Mesenchymal stem cell (in vitro differentiated cells and primary cell): Measurements from ENCODE around the gene LAMC3.
A peak's percentile ranks its signal among the peaks of the same experiment; 100 is the strongest.

ENCODE experiments used
- DNase-seq: peaks from one replicate; pipeline ENCODE4 v3.0.0-alpha.2; 2013
- H2AFZ ChIP-seq: one replicate; pipeline ENCODE4 v1.6.1; 2013; ENCODE audit warnings: low read depth, mild to moderate bottlenecking, control low read depth, inconsistent platforms, low read length, moderate library complexity
- H2AK5ac ChIP-seq: 2 replicates; pipeline ENCODE4 v1.6.1; 2013; ENCODE audit warnings: low read length, moderate library complexity, mild to moderate bottlenecking, inconsistent platforms; ENCODE audit not compliant: severe bottlenecking
- H2BK120ac ChIP-seq: one replicate; pipeline ENCODE4 v1.6.1; 2013; ENCODE audit warnings: low read depth, mild to moderate bottlenecking, inconsistent platforms, low read length, moderate library complexity
- H2BK12ac ChIP-seq, 2 experiments: one replicate each; pipeline ENCODE4 v1.6.1; 2013; ENCODE audit warnings: inconsistent platforms in 2 of 2, low read length in 2 of 2, mild to moderate bottlenecking in 2 of 2, moderate library complexity in 2 of 2, control low read depth in 1 of 2
- H2BK15ac ChIP-seq: one replicate; pipeline ENCODE4 v1.6.1; 2013; ENCODE audit warnings: mild to moderate bottlenecking, low read depth, inconsistent platforms; ENCODE audit not compliant: poor library complexity, severe bottlenecking
- H2BK5ac ChIP-seq: 2 replicates; pipeline ENCODE4 v1.6.1; 2013; ENCODE audit warnings: low read depth, mild to moderate bottlenecking, low read length, control low read depth, inconsistent platforms; ENCODE audit not compliant: poor library complexity, severe bottlenecking
- H3K14ac ChIP-seq, 2 experiments: one replicate each; pipeline ENCODE4 v1.6.1; 2013; ENCODE audit warnings: inconsistent platforms in 2 of 2, low read length in 2 of 2, control low read depth in 1 of 2, mild to moderate bottlenecking in 1 of 2, moderate library complexity in 1 of 2
- H3K18ac ChIP-seq, 2 experiments: one replicate each; pipeline ENCODE4 v1.6.1; 2013; ENCODE audit warnings: inconsistent platforms in 2 of 2, low read length in 2 of 2, control low read depth in 1 of 2, low read depth in 1 of 2, mild to moderate bottlenecking in 1 of 2
- H3K23ac ChIP-seq, 2 experiments: one replicate each; pipeline ENCODE4 v1.6.1; 2013; ENCODE audit warnings: inconsistent platforms in 2 of 2, low read length in 2 of 2, mild to moderate bottlenecking in 2 of 2, moderate library complexity in 2 of 2, control low read depth in 1 of 2
- H3K27ac ChIP-seq: 2 replicates; pipeline ENCODE4 v1.5.1; 2013; ENCODE audit warnings: mild to moderate bottlenecking, moderate library complexity, low read length, control low read depth, inconsistent platforms; ENCODE audit not compliant: poor library complexity, severe bottlenecking
- H3K27me3 ChIP-seq, 2 experiments: 2 replicates each; pipeline versions ENCODE4 v1.6.1 to v1.7.0; 2013; ENCODE audit warnings: low read length in 2 of 2, mild to moderate bottlenecking in 2 of 2, moderate library complexity in 2 of 2, control low read depth in 1 of 2, inconsistent platforms in 1 of 2; ENCODE audit not compliant: control insufficient read depth in 1 of 2, insufficient read depth in 1 of 2
- H3K36me3 ChIP-seq, 2 experiments: 2 replicates each; pipeline versions ENCODE4 v1.6.1 to v1.7.0; 2013; ENCODE audit warnings: low read length in 2 of 2, control low read depth in 1 of 2, inconsistent platforms in 1 of 2, low read depth in 1 of 2, mild to moderate bottlenecking in 1 of 2; ENCODE audit not compliant: insufficient read depth in 2 of 2, control insufficient read depth in 1 of 2
- H3K4ac ChIP-seq, 2 experiments: one replicate each; pipeline ENCODE4 v1.6.1; 2013; ENCODE audit warnings: inconsistent platforms in 2 of 2, low read length in 2 of 2, mild to moderate bottlenecking in 2 of 2, moderate library complexity in 2 of 2, control low read depth in 1 of 2, low read depth in 1 of 2
- H3K4me1 ChIP-seq: 2 replicates; pipeline ENCODE4 v1.6.1; 2013; ENCODE audit warnings: low read depth, low read length, control low read depth; ENCODE audit not compliant: control insufficient read depth, insufficient read depth
- H3K4me2 ChIP-seq: 2 replicates; pipeline ENCODE4 v1.6.1; 2013; ENCODE audit warnings: low read length, mild to moderate bottlenecking, inconsistent platforms; ENCODE audit not compliant: poor library complexity, severe bottlenecking
- H3K4me3 ChIP-seq, 2 experiments: 2 replicates each; pipeline versions ENCODE4 v1.5.1 to v1.7.0; 2013; ENCODE audit warnings: low read length in 2 of 2, mild to moderate bottlenecking in 2 of 2, control low read depth in 1 of 2, low read depth in 1 of 2; ENCODE audit not compliant: insufficient read depth in 1 of 2
- H3K79me1 ChIP-seq: replicated peaks from 2 replicates; pipeline ENCODE4 v1.6.1; 2013; ENCODE audit warnings: mild to moderate bottlenecking, control low read depth, low read length, inconsistent platforms; ENCODE audit not compliant: poor library complexity, severe bottlenecking
- H3K9ac ChIP-seq: 2 replicates; pipeline ENCODE4 v1.7.0; 2013; ENCODE audit warnings: mild to moderate bottlenecking, low read length, moderate library complexity
- H3K9me3 ChIP-seq: 2 replicates; pipeline ENCODE4 v1.7.0; 2013; ENCODE audit warnings: mild to moderate bottlenecking, low read length; ENCODE audit not compliant: control insufficient read depth
- H4K8ac ChIP-seq: one replicate; pipeline ENCODE4 v1.6.1; 2013; ENCODE audit warnings: inconsistent platforms, mild to moderate bottlenecking, low read length, moderate library complexity
- H4K91ac ChIP-seq: one replicate; pipeline ENCODE4 v1.6.1; 2013; ENCODE audit warnings: mild to moderate bottlenecking, low read length, inconsistent platforms
- WGBS: methylation state at CpG from one replicate; pipeline ENCODE4 v1.1.7; 2013; ENCODE audit warnings: mixed read lengths; 5-methylcytosine and 5-hydroxymethylcytosine counted together

LAMC3 gene

GRCh38 chr9:131097126-131097947 is 88.4 kb downstream of the LAMC3 start:
- peaks cover 0 to 3% of the 10 kb centered on the region in 2 experiments for H3K36me3 ChIP-seq
- H3K14ac ChIP-seq: no peak overlapping the region
- peak overlapping the region; percentile 95 for H3K4me2 ChIP-seq
- whole genome bisulfite sequencing: 34% methylated on average over 16 of the region's 19 CpGs
- peaks cover 54% of the 10 kb centered on the region for H3K4me1 ChIP-seq
- H2AK5ac ChIP-seq: no peak overlapping the region
- H3K27ac ChIP-seq: no peak overlapping the region
- H4K91ac ChIP-seq: no peak overlapping the region
- H3K23ac ChIP-seq: no peak overlapping the region
- no peaks in the 10 kb centered on the region for H3K79me1 ChIP-seq
- no peak overlapping the region for H2BK12ac ChIP-seq
- no peak overlapping the region for H3K18ac ChIP-seq
- H2BK120ac ChIP-seq: no peak overlapping the region
- H2BK15ac ChIP-seq: peak overlapping the region; percentile 52
- peaks cover 16 to 48% of the 10 kb centered on the region in 2 experiments for H3K27me3 ChIP-seq
- DNase-seq: no peak
- no peak overlapping the region for H3K4ac ChIP-seq
- H3K9ac ChIP-seq: no peak overlapping the region
- no peak overlapping the region for H4K8ac ChIP-seq
- no peaks in the 10 kb centered on the region for H3K9me3 ChIP-seq
- no peak overlapping the region for H2AFZ ChIP-seq
- no peak overlapping the region for H2BK5ac ChIP-seq
- peak overlapping the region; percentile 63 to 68 for H3K4me3 ChIP-seq

GRCh38 chr9:131097948-131098278 is 88.9 kb downstream of the LAMC3 start:
- Histone ChIP-seq H3K4ac (no peak overlapping the region), H2BK5ac (no peak overlapping the region), H3K4me1 (peaks cover 60% of the 10 kb centered on the region), H2BK120ac (no peak overlapping the region), H4K8ac (no peak overlapping the region), H3K9ac (no peak overlapping the region), H3K23ac (no peak overlapping the region), H3K27ac (no peak overlapping the region), H3K4me2 (no peak overlapping the region), H2AFZ (no peak overlapping the region), H3K79me1 (no peaks in the 10 kb centered on the region), H3K14ac (no peak overlapping the region), H3K27me3 (peaks cover 16 to 50% of the 10 kb centered on the region in 2 experiments), H3K18ac (no peak overlapping the region), H3K4me3 (no peak overlapping the region), H3K9me3 (no peaks in the 10 kb centered on the region), H3K36me3 (peaks cover 0 to 3% of the 10 kb centered on the region in 2 experiments), H2BK12ac (no peak overlapping the region), H4K91ac (no peak overlapping the region), H2BK15ac (no peak overlapping the region), H2AK5ac (peak overlapping the region; percentile 1)
- no peak for DNase-seq
- WGBS: 87% methylated on average over 8 of the region's 8 CpGs

GRCh38 chr9:131098391-131099101 is 89.6 kb downstream of the LAMC3 start:
- 83% methylated on average over 13 of the region's 13 CpGs for WGBS
- no peak for DNase-seq
- H2BK120ac ChIP-seq: no peak overlapping the region

GRCh38 chr9:131099102-131099606 is 90.2 kb downstream of the LAMC3 start:
- no peak for DNase-seq
- 80% methylated on average over 8 of the region's 8 CpGs for WGBS
- Histone ChIP-seq H3K4me2 (no peak overlapping the region), H3K27ac (no peak overlapping the region), H3K23ac (no peak overlapping the region), H3K79me1 (no peaks in the 10 kb centered on the region), H2BK5ac (peak overlapping the region; percentile 20), H2BK15ac (no peak overlapping the region), H2BK120ac (no peak overlapping the region), H3K36me3 (peaks cover 0 to 9% of the 10 kb centered on the region in 2 experiments), H3K27me3 (peaks cover 14 to 51% of the 10 kb centered on the region in 2 experiments), H3K4me1 (peaks cover 63% of the 10 kb centered on the region), H3K4me3 (no peak overlapping the region), H4K91ac (no peak overlapping the region), H2BK12ac (no peak overlapping the region), H3K14ac (no peak overlapping the region), H4K8ac (no peak overlapping the region), H3K9ac (no peak overlapping the region), H3K4ac (no peak overlapping the region), H2AK5ac (peak overlapping the region; percentile 65), H2AFZ (no peak overlapping the region), H3K9me3 (no peaks in the 10 kb centered on the region), H3K18ac (no peak overlapping the region)

More at GRCh38 chr9:131098391-131099101, 89.6 kb downstream of the LAMC3 start:
- Histone ChIP-seq H4K91ac (no peak overlapping the region), H3K23ac (no peak overlapping the region), H3K18ac (no peak overlapping the region), H2BK5ac (no peak overlapping the region), H2AK5ac (peak overlapping the region; percentile 34), H3K36me3 (peaks cover 0 to 5% of the 10 kb centered on the region in 2 experiments), H3K27me3 (peaks cover 16 to 50% of the 10 kb centered on the region in 2 experiments), H3K4ac (no peak overlapping the region), H4K8ac (no peak overlapping the region), H3K9ac (no peak overlapping the region), H3K4me2 (no peak overlapping the region), H3K9me3 (no peaks in the 10 kb centered on the region), H2AFZ (no peak overlapping the region), H3K79me1 (no peaks in the 10 kb centered on the region), H3K14ac (no peak overlapping the region), H2BK12ac (no peak overlapping the region), H2BK15ac (no peak overlapping the region), H3K4me3 (no peak overlapping the region), H3K4me1 (peaks cover 63% of the 10 kb centered on the region), H3K27ac (no peak overlapping the region)
